Activated T-cell treated with anti-CD3 and anti-CD28 coated beads, Interleukin-2, amount 50 U/mL, for 72 hours (primary cell): ENCODE measurements around the gene DYNC2H1. TPM values are rescaled to one million over a fixed set of nuclear protein-coding genes. Genes with fewer than 3 reads are reported as not detected.

Source experiments
- ATAC-seq, 2 donors: fragments of 150-1000 bp; cut with Tn5 transposase; replicated peaks in 1 of 2; 2 replicates each; pipeline ENCODE4 v1.10.0; 2021; ENCODE audit warnings: moderate library complexity in 2 of 2, mild to moderate bottlenecking in 1 of 2
- DNase-seq, 2 donors: peaks; one replicate each; pipeline ENCODE4 v3.0.0; 2021 to 2022; ENCODE audit warnings: mixed read lengths in 1 of 2
- H3K27ac Mint-ChIP-seq: one replicate; pipeline ENCODE4 v1.8.0; 2022; ENCODE audit warnings: mild to moderate bottlenecking, moderate library complexity, mixed read lengths
- H3K27me3 Mint-ChIP-seq: one replicate; pipeline ENCODE4 v1.8.0; 2022; ENCODE audit warnings: low read depth, mixed read lengths
- H3K36me3 Mint-ChIP-seq, 2 donors: one replicate each; pipeline ENCODE4 v1.8.0; 2022; ENCODE audit warnings: mixed read lengths in 2 of 2, mild to moderate bottlenecking in 1 of 2; ENCODE audit not compliant: insufficient read depth in 2 of 2
- H3K4me1 Mint-ChIP-seq: one replicate; pipeline ENCODE4 v1.8.0; 2022; ENCODE audit warnings: low read depth, mixed read lengths
- H3K4me3 Mint-ChIP-seq, 2 donors: one replicate each; pipeline ENCODE4 v1.8.0; 2022; ENCODE audit warnings: mild to moderate bottlenecking in 2 of 2, mixed read lengths in 2 of 2, moderate library complexity in 2 of 2
- H3K9me3 Mint-ChIP-seq, 2 donors: one replicate each; pipeline ENCODE4 v1.8.0; 2022; ENCODE audit warnings: mixed read lengths in 2 of 2
- total RNA-seq, 2 donors: library from RNA; stranded (reverse); gene quantifications; one replicate each; pipeline ENCODE4 v1.2.3, GENCODE V29; 2022

The DYNC2H1 gene
- total RNA-seq, 2 donors from 2014 or later = 1.5 to 2.2 TPM

DNA sequence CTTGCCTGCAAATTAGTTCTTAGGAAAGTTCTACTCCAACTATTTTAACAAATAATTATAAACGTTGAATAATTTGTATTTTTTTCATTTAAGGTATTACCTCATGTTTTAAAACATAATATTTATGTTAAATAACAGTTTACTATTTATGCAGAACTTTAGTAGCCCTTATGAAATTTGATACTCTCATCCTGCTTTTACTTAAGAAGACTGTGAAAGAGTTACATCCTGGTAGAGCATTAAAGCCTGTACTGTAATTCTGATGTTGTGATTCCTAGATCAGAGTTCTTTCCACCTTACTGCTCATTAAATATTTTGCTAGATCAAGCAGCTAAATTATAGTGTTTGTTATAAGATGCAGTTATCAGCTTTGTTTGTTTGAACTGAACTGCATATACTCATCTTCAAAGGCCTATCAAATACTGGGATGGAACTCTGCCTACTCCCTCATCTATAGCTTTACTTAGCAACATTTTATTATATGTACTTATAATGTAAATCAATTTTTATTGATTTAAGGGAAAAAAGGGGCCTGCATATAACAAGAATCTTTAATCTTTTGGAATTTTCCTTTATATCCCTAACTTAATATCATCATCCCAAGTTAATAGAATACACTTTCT is 304.2 kb downstream of the DYNC2H1 start:
- no peaks in the 10 kb centered on the region for H3K4me1 Mint-ChIP-seq
- H3K36me3 Mint-ChIP-seq = no peaks in the 10 kb centered on the region
- H3K27me3 Mint-ChIP-seq = no peaks in the 10 kb centered on the region
- H3K4me3 Mint-ChIP-seq = no peak overlapping the region
- no peak overlapping the region for H3K27ac Mint-ChIP-seq
- DNase-seq (no peak), ATAC-seq (no peak)
- H3K9me3 Mint-ChIP-seq = peaks cover 3% of the 10 kb centered on the region in 2 donors

DNA sequence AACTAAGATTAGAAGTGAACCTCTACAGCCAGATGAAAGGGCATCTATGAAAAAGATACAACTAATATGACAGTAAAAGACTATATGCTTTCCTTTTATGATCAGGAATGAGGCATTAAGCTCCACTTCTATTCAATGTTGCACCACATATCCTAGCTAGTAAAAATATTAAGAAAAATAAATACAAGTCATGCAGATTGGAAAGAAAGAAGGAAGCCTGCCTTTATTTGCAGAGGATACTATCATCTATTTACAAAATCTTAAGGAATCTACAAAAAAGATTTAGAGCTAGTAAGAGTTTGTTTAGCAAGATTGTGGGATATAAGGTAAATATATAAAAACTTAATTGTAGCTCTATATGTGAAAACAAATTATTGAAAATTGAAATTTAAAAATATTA is 308.8 kb downstream of the DYNC2H1 start:
- ATAC-seq = no peak
- Mint-ChIP-seq H3K36me3 (peaks cover 0 to 3% of the 10 kb centered on the region in 2 donors), H3K27ac (no peak overlapping the region)

DNA sequence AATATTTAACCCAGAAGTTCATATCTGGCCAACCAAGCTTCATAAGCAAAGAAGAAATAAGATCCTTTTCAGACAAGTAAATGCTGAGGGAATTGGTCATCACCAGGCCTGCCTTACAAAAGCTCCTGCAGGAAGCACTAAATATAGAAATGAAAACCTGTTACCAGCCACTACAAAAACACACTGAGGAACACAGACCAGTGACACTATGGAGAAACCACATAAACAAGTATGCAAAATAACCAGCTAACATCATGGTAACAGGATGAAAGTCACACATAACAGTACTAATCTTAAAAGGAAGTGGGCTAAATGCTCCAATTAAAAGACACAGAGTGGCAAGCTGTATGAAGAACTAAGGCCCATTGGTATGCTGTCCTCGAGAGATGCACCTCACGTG is 311.4 kb downstream of the DYNC2H1 start:
- ATAC-seq (no peak), DNase-seq (no peak)
- no peak overlapping the region for H3K4me3 Mint-ChIP-seq
- H3K27me3 Mint-ChIP-seq = no peaks in the 10 kb centered on the region
- no peak overlapping the region for H3K27ac Mint-ChIP-seq
- peaks cover 0 to 3% of the 10 kb centered on the region in 2 donors for H3K36me3 Mint-ChIP-seq
- H3K9me3 Mint-ChIP-seq = peaks cover 6 to 10% of the 10 kb centered on the region in 2 donors
- no peaks in the 10 kb centered on the region for H3K4me1 Mint-ChIP-seq

More for the DNA sequence above, 308.8 kb downstream of the DYNC2H1 start:
- no peak overlapping the region for H3K4me3 Mint-ChIP-seq
- H3K9me3 Mint-ChIP-seq = peaks cover 7 to 14% of the 10 kb centered on the region in 2 donors
- no peaks in the 10 kb centered on the region for H3K4me1 Mint-ChIP-seq
- DNase-seq = no peak
- H3K27me3 Mint-ChIP-seq = no peaks in the 10 kb centered on the region

DNA sequence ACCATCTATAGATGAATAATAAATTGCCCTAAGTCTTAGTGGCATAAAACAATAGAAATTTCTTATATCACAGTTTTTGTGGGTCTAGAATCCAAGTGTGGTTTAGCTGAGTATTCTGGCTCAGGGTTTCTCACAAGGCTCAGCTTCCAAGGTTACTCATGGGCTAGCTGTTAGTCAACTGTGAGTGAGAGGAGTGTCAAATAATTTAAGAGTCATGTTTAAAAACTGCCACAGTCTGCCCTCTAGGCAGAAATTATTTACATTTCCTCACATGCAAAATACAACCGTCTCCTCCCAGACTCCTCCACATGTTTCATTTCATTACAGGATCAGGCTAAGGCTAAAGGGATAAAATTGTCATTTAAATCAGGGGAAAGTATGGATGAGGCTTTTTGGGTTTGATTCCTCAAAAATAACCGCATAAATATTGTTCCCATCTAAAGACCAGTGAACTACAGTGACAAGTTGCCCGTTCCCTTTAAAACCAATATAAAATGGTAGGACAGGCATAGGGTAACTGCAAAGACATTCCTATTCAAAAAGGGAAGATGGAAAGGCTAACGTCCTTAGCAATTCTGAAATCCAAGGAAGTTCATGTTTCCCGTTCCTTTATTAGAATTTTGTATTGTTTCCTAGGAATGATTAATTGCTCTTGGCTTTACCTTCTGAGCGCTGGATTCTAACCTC is 324.3 kb downstream of the DYNC2H1 start:
- no peak overlapping the region for H3K4me3 Mint-ChIP-seq
- no peak for ATAC-seq

DNA sequence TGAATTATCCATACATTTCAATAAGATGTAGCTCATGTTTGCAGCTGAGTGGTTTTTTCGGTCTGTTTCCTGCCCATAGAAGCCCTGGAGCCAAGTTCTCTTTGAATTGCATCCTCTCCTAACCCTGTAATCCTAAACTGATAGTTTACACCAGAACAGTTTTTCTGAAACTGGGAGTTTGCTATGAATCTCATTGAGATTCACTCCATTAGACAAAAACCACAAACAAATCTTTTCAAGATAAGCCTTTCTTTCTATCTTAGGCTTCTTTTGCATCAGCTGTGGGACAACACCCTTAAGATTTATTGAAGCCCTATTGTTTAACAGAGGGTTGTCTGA is 324.8 kb downstream of the DYNC2H1 start:
- Mint-ChIP-seq H3K27me3 (no peaks in the 10 kb centered on the region), H3K36me3 (no peaks in the 10 kb centered on the region), H3K9me3 (no peaks in the 10 kb centered on the region), H3K27ac (no peak overlapping the region), H3K4me3 (no peak overlapping the region), H3K4me1 (no peaks in the 10 kb centered on the region)
- ATAC-seq (no peak), DNase-seq (no peak)

More for the DNA sequence above, 324.3 kb downstream of the DYNC2H1 start:
- no peak overlapping the region for H3K27ac Mint-ChIP-seq
- H3K9me3 Mint-ChIP-seq = no peaks in the 10 kb centered on the region
- H3K4me1 Mint-ChIP-seq = no peaks in the 10 kb centered on the region
- no peaks in the 10 kb centered on the region for H3K27me3 Mint-ChIP-seq
- DNase-seq = no peak
- H3K36me3 Mint-ChIP-seq = no peaks in the 10 kb centered on the region

DNA sequence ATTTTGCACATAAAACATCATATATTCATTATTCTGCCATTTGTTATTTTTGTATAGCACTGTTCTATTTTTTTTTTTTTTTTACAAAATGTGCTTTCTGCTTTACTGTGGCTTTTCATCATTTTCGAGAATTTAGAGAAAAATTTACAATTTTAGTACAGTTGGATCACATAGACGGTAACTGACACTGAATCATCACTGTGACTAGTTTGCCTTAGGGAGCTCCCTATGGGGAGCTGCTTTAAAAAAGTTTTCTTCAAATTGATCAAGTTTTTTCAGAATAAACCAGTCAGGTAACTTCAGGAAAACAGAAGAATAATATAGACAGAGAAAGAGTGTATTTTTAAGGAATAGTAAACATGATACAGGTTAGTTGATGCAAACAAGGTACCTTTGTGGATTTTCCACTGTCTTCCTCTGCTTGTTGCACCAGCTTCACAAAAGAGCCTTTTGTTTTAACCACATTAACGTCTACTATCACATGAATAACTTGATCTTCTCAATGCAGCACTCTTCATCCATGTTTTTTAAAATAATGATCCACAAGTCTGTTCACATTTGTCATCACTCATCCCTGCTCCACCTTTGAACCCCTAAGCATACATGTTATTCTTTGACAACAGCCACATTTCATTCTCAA is 327.0 kb downstream of the DYNC2H1 start:
- ATAC-seq (no peak), DNase-seq (no peak)
- H3K27ac Mint-ChIP-seq = no peak overlapping the region
- H3K4me1 Mint-ChIP-seq = no peaks in the 10 kb centered on the region
- no peaks in the 10 kb centered on the region for H3K9me3 Mint-ChIP-seq
- H3K27me3 Mint-ChIP-seq = no peaks in the 10 kb centered on the region
- H3K4me3 Mint-ChIP-seq = no peak overlapping the region
- no peaks in the 10 kb centered on the region for H3K36me3 Mint-ChIP-seq

DNA sequence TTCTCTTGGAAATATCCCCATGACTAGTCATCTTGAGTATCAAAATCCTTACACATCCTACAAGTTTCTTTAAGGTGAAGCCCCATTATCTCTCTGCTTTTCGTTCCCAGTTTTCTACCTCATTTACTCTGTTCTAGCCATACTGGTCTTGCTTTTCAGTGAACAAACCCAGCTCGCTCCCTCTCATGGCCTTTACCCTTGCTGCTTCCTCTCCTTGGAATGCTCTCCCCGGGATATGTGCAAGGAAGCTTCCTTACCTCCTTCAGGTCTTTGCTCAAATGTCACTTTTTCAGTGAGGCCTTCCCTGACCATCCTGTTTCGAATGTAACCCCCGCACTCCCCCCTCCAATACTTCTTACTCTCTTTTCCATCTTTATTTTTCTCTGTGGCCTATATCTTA is 331.8 kb downstream of the DYNC2H1 start:
- Mint-ChIP-seq H3K4me1 (no peaks in the 10 kb centered on the region), H3K27me3 (no peaks in the 10 kb centered on the region), H3K4me3 (no peak overlapping the region), H3K36me3 (no peaks in the 10 kb centered on the region), H3K27ac (no peak overlapping the region), H3K9me3 (no peaks in the 10 kb centered on the region)
- no peak for ATAC-seq
- DNase-seq = no peak

DNA sequence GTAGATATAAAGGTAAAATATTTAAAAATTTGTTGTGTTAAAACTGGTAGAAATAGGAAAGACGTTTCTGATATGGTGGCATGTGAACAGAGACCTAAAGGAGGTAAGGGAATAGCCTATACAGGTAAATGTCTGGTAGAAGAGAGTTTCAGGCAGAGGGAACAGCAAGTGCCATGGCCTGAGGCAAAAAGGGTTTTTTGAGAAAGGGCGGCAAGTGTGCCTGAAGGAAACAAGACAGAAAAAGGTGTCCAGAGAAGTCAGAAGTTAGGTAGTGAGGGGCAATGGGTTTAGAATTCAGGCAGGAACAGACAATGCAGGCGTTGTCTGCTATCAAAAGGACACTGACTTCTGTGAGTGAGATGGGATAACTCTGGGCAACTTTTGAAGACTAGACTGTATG is 339.7 kb downstream of the DYNC2H1 start:
- Mint-ChIP-seq H3K4me1 (no peaks in the 10 kb centered on the region), H3K27me3 (no peaks in the 10 kb centered on the region), H3K4me3 (no peak overlapping the region), H3K9me3 (no peaks in the 10 kb centered on the region), H3K36me3 (no peaks in the 10 kb centered on the region), H3K27ac (no peak overlapping the region)
- DNase-seq = no peak
- ATAC-seq = no peak

DNA sequence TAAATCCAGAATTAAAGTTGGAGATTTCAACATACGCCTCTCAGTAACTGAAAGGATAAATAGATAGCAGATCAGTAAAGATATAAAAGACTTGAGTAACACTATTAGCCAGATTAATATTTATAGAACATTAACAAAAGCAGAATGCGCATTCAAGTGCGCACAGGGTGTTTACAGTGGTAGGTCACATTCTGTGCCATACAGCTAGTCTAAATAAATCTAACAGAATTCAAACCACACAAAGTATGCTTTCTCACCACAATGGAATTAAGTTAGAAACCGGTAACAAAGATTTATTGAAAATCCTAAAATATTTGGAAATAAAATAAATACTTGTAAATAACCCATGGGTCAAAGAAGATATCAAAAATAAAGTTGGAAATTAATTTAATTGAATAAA is 341.0 kb downstream of the DYNC2H1 start:
- Mint-ChIP-seq H3K4me3 (no peak overlapping the region), H3K4me1 (no peaks in the 10 kb centered on the region), H3K9me3 (no peaks in the 10 kb centered on the region), H3K27ac (no peak overlapping the region), H3K27me3 (no peaks in the 10 kb centered on the region), H3K36me3 (no peaks in the 10 kb centered on the region)
- DNase-seq (no peak), ATAC-seq (no peak)

DNA sequence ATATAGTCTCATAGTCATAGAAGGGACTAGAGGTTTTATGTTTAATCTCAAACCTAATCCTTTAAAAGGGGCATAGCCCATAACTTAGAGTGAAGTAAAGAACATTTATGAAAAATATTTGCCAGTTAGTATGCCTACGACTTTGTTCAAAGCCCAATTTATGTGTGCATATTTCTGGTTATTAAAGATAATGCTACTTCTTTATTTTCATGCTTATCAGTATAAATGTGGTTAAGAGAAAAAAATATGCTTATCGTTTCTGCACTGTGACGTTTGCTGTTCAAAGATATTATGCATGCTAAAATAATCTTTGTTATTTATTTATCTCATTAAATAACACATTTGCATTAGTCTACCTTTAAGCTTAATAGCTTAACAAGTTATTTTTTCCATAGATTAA is 343.9 kb downstream of the DYNC2H1 start:
- no peak for DNase-seq
- H3K27ac Mint-ChIP-seq = no peak overlapping the region
- no peak for ATAC-seq
- no peaks in the 10 kb centered on the region for H3K4me1 Mint-ChIP-seq
- H3K9me3 Mint-ChIP-seq = no peaks in the 10 kb centered on the region
- H3K4me3 Mint-ChIP-seq = no peak overlapping the region
- no peaks in the 10 kb centered on the region for H3K27me3 Mint-ChIP-seq
- no peaks in the 10 kb centered on the region for H3K36me3 Mint-ChIP-seq

DNA sequence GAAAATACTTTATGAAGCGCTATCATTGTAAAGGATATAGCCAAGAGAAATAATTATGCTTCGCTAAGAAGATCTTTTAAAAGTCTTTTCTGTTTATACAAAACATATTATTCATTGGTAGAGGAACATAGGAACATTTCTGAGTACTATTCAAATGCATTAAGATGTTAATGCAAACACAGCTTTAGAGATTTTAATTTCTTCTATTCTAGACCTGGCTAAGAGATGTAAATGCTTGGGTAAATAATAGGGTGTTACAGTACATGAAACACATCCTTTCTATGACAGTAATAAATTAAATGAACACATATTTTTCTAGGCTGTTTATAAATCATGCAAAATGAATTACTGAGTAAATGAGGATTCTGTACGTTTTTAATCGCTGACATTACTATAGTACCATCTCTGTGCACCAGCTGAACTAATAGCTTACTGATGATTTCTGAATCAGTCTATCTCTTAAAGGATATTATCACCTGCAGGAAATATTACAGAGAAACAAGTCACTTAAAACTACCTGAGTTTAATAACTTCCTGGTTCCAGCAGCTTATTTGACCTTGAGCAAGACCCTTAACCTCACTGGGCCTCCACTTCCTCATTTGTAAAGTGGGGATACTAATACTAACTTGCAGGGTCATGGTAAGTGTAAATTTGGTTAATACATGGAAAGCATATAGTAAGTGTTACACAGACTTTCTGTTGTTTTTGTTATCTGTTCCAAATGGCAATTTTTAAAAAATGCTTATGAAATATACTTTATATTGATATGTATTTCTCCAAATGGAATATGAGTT is 344.9 kb downstream of the DYNC2H1 start:
- DNase-seq = no peak
- no peaks in the 10 kb centered on the region for H3K4me1 Mint-ChIP-seq
- H3K36me3 Mint-ChIP-seq = no peaks in the 10 kb centered on the region
- no peaks in the 10 kb centered on the region for H3K9me3 Mint-ChIP-seq
- no peak overlapping the region for H3K27ac Mint-ChIP-seq
- H3K4me3 Mint-ChIP-seq = no peak overlapping the region
- ATAC-seq = no peak
- no peaks in the 10 kb centered on the region for H3K27me3 Mint-ChIP-seq

DNA sequence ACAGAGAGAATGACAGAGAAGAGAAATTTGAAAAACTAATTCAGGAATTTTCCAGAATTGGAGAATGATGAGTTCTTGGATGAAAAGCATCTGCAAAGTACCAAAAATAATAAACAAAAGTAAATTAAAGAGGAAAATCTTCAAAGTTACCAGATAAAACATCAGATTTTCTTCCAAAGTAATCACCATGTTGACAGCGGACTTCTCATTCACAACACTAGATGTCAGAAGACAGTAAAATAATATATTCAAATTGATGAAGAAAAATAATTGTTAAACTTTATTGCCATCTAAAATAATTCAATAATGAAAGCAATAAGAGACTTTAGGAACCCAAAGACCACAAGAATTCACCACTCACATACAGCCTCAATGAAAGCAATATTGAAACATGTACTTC is 355.2 kb downstream of the DYNC2H1 start:
- ATAC-seq = no peak
- H3K27ac Mint-ChIP-seq = no peak overlapping the region

DNA sequence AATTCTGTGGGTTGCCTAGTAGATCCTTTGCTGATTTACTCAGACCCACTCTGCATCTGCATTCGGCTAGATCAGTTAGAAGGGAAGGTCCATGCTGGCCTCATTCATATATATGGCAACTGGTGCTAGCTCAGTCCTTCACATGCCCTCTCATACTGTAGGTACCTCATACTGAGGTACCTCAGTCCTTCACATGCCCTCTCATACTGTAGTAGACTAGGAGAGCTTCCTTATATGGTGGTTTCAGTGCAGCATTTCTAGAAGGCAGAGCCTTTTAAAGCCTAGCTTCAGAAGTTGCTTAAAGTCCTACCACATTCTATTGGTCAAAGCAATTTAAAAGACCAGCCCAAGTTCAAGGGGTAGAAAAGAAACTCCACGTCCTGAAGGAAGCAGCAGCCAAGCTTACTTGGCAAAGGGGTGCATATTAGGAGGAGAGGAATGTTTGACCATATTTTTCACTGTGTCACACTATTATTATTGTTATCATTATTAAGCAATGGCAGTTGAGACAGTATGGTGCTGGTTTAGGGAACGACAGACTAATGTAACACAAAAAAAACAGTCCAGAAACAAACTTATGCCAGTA is 356.4 kb downstream of the DYNC2H1 start:
- H3K27ac Mint-ChIP-seq = no peak overlapping the region
- H3K4me1 Mint-ChIP-seq = no peaks in the 10 kb centered on the region
- no peaks in the 10 kb centered on the region for H3K27me3 Mint-ChIP-seq
- no peak for DNase-seq
- no peaks in the 10 kb centered on the region for H3K36me3 Mint-ChIP-seq
- H3K4me3 Mint-ChIP-seq = no peak overlapping the region
- no peaks in the 10 kb centered on the region for H3K9me3 Mint-ChIP-seq
- no peak for ATAC-seq

More for the DNA sequence above, 355.2 kb downstream of the DYNC2H1 start:
- Mint-ChIP-seq H3K4me1 (no peaks in the 10 kb centered on the region), H3K9me3 (no peaks in the 10 kb centered on the region), H3K27me3 (no peaks in the 10 kb centered on the region), H3K4me3 (no peak overlapping the region), H3K36me3 (no peaks in the 10 kb centered on the region)
- DNase-seq = no peak
